ENCODE measurements around the gene ARMH4. TPM values are rescaled to one million over a fixed set of nuclear protein-coding genes. Genes with fewer than 3 reads are reported as not detected.

Gene ARMH4
- total RNA-seq, 1 experiment from 2014 or later: 42.6 TPM

GRCh38 chr14:58189176-58189575 lies 37.2 kb upstream of the ARMH4 start:
- Histone ChIP-seq H4K8ac (replicated peaks; ENCODE audit: insufficient read length, low read depth, low read length) (no peak overlapping the region), H2BK5ac (ENCODE audit: insufficient read length, low read length) (no peak overlapping the region)
- no peak overlapping the region for H3K27ac Mint-ChIP-seq

More at GRCh38 chr14:58189176-58189575, 37.2 kb upstream of the ARMH4 start:
- WGBS (ENCODE audit: extremely low coverage, insufficient read length, low lambda C conversion rate): no CpG with 5 or more reads among the region's 2 CpGs
- Mint-ChIP-seq H3K4me1 (no peaks in the 10 kb centered on the region), H3K4me3 (no peak overlapping the region), H3K27me3 (ENCODE audit: low read depth) (no peaks in the 10 kb centered on the region; the same call in 1 of the 2 replicates), H3K9me3 (no peaks in the 10 kb centered on the region), H3K36me3 (ENCODE audit: insufficient read depth in 1 of 3, low read depth in 3 of 3) (no peaks in the 10 kb centered on the region)
- H3K27ac ChIP-seq (ENCODE audit: insufficient read length, low read depth, low read length): no peak overlapping the region
- H2BK12ac ChIP-seq (ENCODE audit: insufficient read length, low read depth, low read length): no peak overlapping the region
- no peaks in the 10 kb centered on the region for H4K20me1 ChIP-seq (ENCODE audit: control insufficient read depth, insufficient read depth, insufficient read length)
- H3K56ac ChIP-seq (ENCODE audit: insufficient read length, low read depth, low read length): no peak overlapping the region
- no peak for DNase-seq
- H3K23me2 ChIP-seq (ENCODE audit: insufficient read length, low read depth, low read length, poor library complexity, severe bottlenecking): no peaks in the 10 kb centered on the region
- no peaks in the 10 kb centered on the region for H3K27me3 ChIP-seq (ENCODE audit: insufficient read depth, low read length)
- no peak overlapping the region for H3K4ac ChIP-seq (ENCODE audit: low read depth, low read length)
- H4K5ac ChIP-seq (ENCODE audit: insufficient read length, low read depth, low read length): no peak overlapping the region
- no peak overlapping the region for H4K91ac ChIP-seq (ENCODE audit: insufficient read length, low read depth, low read length)
- no peak overlapping the region for H2BK120ac ChIP-seq (ENCODE audit: low read depth, low read length, poor library complexity, severe bottlenecking)
- no peaks in the 10 kb centered on the region for H3K4me1 ChIP-seq (ENCODE audit: insufficient read depth, low read length)
- TF ChIP-seq CTCF (conservative IDR thresholded peaks at IDR 0.05): no peak
- no peaks in the 10 kb centered on the region for H3K79me1 ChIP-seq (ENCODE audit: insufficient read depth, low read depth, low read length, poor library complexity, severe bottlenecking)
- H3K18ac ChIP-seq (ENCODE audit: insufficient read length, low read depth, low read length): no peak overlapping the region
- no peaks in the 10 kb centered on the region for H3K79me2 ChIP-seq (ENCODE audit: insufficient read depth, low read length)
- H2BK20ac ChIP-seq (ENCODE audit: low read depth, low read length, poor library complexity, severe bottlenecking): no peak overlapping the region
- H3K9ac ChIP-seq (ENCODE audit: extremely low read depth, insufficient read length, low read length): no peak overlapping the region
- no peak overlapping the region for H3K14ac ChIP-seq (ENCODE audit: insufficient read depth, low read length)
- H2AFZ ChIP-seq (ENCODE audit: low read length): no peak overlapping the region
- H2BK15ac ChIP-seq (ENCODE audit: low read depth, low read length): no peak overlapping the region
- no peak overlapping the region for H3K4me2 ChIP-seq (ENCODE audit: insufficient read depth, insufficient read length, low read length)
- no peak overlapping the region for H3T11ph ChIP-seq (ENCODE audit: low read length)
- no peak overlapping the region for H2AK5ac ChIP-seq (ENCODE audit: insufficient read length, low read length)
- H3K23ac ChIP-seq (ENCODE audit: insufficient read length, low read depth, low read length): no peak overlapping the region
- no peaks in the 10 kb centered on the region for H3K9me3 ChIP-seq (ENCODE audit: control insufficient read depth, low read depth, low read length)

Data from H9 (cell line).